GM12873 (cell line): Measurements from ENCODE around the gene DOK5.

ENCODE experiments used
- CTCF ChIP-seq: IDR thresholded peaks from 2 replicates; pipeline ENCODE4 v1.5.1; 2012; ENCODE audit warnings: low read depth, mild to moderate bottlenecking, moderate library complexity, low read length, control low read depth; ENCODE audit not compliant: insufficient read depth; ENCODE audit errors: missing control alignments

The DOK5 gene

GRCh38 chr20:54601831-54602515 lies 126.6 kb downstream of the DOK5 start:
- no peak for TF ChIP-seq CTCF

- TF ChIP-seq CTCF = no peak
These were observed 129.9 kb downstream of the DOK5 start for GRCh38 chr20:54605319-54605718.

- TF ChIP-seq CTCF = no peak
These were observed 131.0 kb downstream of the DOK5 start for GRCh38 chr20:54606380-54606779.

GRCh38 chr20:54608039-54608745 lies 132.8 kb downstream of the DOK5 start:
- TF ChIP-seq CTCF = no peak

GRCh38 chr20:54608943-54609342 lies 133.6 kb downstream of the DOK5 start:
- TF ChIP-seq CTCF = no peak

GRCh38 chr20:54611708-54612412 lies 136.5 kb downstream of the DOK5 start:
- TF ChIP-seq CTCF = no peak

GRCh38 chr20:54618412-54618811 lies 143.0 kb downstream of the DOK5 start:
- TF ChIP-seq CTCF = no peak
